Spinal cord (tissue), 10 donors: Measurements from ENCODE around the gene EPB41L5. TPM values are rescaled to one million over a fixed set of nuclear protein-coding genes. Genes with fewer than 3 reads are reported as not detected.
A peak's percentile ranks its signal among the peaks of the same experiment; 100 is the strongest.
"Not testable (repeated sequence)": the region's sequence is repeated elsewhere in the genome, so short reads cannot be mapped to it uniquely, and the experiment has no call there.

Source experiments
- DNase-seq, 6 donors: peaks; one replicate each; pipeline versions ENCODE4 v3.0.0 to v3.0.0-alpha.2; 2013 to 2015; ENCODE audit warnings: low spot score in 6 of 6, low read depth in 4 of 6
- H3K27ac ChIP-seq: one replicate; pipeline ENCODE4 v1.5.1; 2013; ENCODE audit warnings: low read depth, low read length, control low read depth
- H3K27me3 ChIP-seq: one replicate; pipeline ENCODE4 v1.6.1; 2013; ENCODE audit warnings: low read length; ENCODE audit not compliant: control insufficient read depth, insufficient read depth
- H3K36me3 ChIP-seq: one replicate; pipeline ENCODE4 v1.6.1; 2013; ENCODE audit warnings: low read length; ENCODE audit not compliant: control insufficient read depth, insufficient read depth
- H3K4me1 ChIP-seq: one replicate; pipeline ENCODE4 v1.6.1; 2013; ENCODE audit warnings: low read length; ENCODE audit not compliant: control insufficient read depth, insufficient read depth
- H3K4me3 ChIP-seq: one replicate; pipeline ENCODE4 v1.5.1; 2013; ENCODE audit warnings: low read depth, low read length, control low read depth
- H3K9me3 ChIP-seq: one replicate; pipeline ENCODE4 v1.6.1; 2013; ENCODE audit warnings: low read length; ENCODE audit not compliant: control insufficient read depth, insufficient read depth
- WGBS: methylation state at CpG from one replicate; pipeline ENCODE4 v1.1.5; 2013; ENCODE audit warnings: missing lambda C conversion rate; ENCODE audit not compliant: insufficient coverage; 5-methylcytosine and 5-hydroxymethylcytosine counted together
- polyA plus RNA-seq, 2 donors: library from polyadenylated mRNA; unstranded; fragments of 120-200 nt; gene quantifications; one replicate each; pipeline ENCODE4 v1.2.1, GENCODE V29; 2013; ENCODE audit not compliant: insufficient read length in 2 of 2
- total RNA-seq, 2 donors: library from RNA; depleted of rRNA in 1 of 2; stranded (reverse); fragments of 120-200 nt in 1 of 2; fragments of >200 nt in 1 of 2; gene quantifications; one replicate each; pipeline versions ENCODE4 v1.2.3 to v1.2.4, GENCODE V29; 2013 to 2014
- donor health status: healthy.

The EPB41L5 gene
- total and polyA plus RNA-seq, 4 donors = 26.0 to 42.4 (median 31.5) TPM

- no CpG with 5 or more reads among the region's 3 CpGs for WGBS
- Histone ChIP-seq H3K27ac (no peak overlapping the region), H3K4me3 (no peak overlapping the region)
Observed at GRCh38 chr2:120148669-120149068, 135.8 kb downstream of the EPB41L5 start.

GRCh38 chr2:120149406-120149805, 136.5 kb downstream of the EPB41L5 start:
- Histone ChIP-seq H3K27ac (no peak overlapping the region), H3K4me1 (no peaks in the 10 kb centered on the region), H3K4me3 (no peak overlapping the region), H3K36me3 (peaks cover 14% of the 10 kb centered on the region), H3K9me3 (peaks cover 6% of the 10 kb centered on the region), H3K27me3 (no peaks in the 10 kb centered on the region)
- DNase-seq = no peak
- no CpG with 5 or more reads among the region's 2 CpGs for WGBS

More at GRCh38 chr2:120148669-120149068, 135.8 kb downstream of the EPB41L5 start:
- DNase-seq = no peak
- H3K4me1 ChIP-seq = no peaks in the 10 kb centered on the region
- H3K27me3 ChIP-seq = no peaks in the 10 kb centered on the region
- H3K36me3 ChIP-seq = peaks cover 14% of the 10 kb centered on the region
- H3K9me3 ChIP-seq = peaks cover 6% of the 10 kb centered on the region

DNA sequence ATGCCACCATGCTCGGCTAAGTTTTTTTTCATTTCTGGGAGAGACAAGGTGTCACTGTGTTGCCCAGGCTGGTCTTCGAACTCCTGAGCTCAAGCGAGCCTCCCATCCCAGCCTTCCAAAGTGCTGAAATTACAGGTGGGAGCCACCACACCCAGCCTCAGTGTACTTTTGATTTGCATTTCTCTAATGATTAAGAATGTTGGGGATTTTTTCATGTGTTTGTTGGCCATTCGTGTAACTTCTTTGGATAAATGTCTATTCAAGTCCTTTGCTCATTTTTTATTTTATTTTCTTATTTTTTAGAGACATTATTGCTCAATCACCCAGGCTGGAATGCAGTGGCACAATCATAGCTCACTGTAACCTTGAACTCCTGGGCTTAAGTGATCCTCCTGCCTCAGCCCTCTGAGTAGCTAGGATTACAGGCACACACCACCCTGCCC, 137.2 kb downstream of the EPB41L5 start:
- H3K36me3 ChIP-seq = peaks cover 14% of the 10 kb centered on the region
- peaks cover 8% of the 10 kb centered on the region for H3K9me3 ChIP-seq
- DNase-seq = no peak
- H3K4me3 ChIP-seq = no peak overlapping the region
- H3K4me1 ChIP-seq = no peaks in the 10 kb centered on the region
- no peaks in the 10 kb centered on the region for H3K27me3 ChIP-seq
- WGBS = 100% methylated on average over 2 of the region's 4 CpGs
- no peak overlapping the region for H3K27ac ChIP-seq

GRCh38 chr2:120155308-120155707, 142.4 kb downstream of the EPB41L5 start:
- Histone ChIP-seq H3K27ac (no peak overlapping the region), H3K36me3 (peaks cover 14% of the 10 kb centered on the region), H3K27me3 (no peaks in the 10 kb centered on the region), H3K4me1 (no peaks in the 10 kb centered on the region), H3K4me3 (no peak overlapping the region), H3K9me3 (peaks cover 9% of the 10 kb centered on the region)
- WGBS = no CpG with 5 or more reads among the region's 3 CpGs
- DNase-seq = no peak

- peaks cover 14% of the 10 kb centered on the region for H3K36me3 ChIP-seq
- no CpG with 5 or more reads among the region's 2 CpGs for WGBS
- not testable (repeated sequence) for DNase-seq, H3K4me3 ChIP-seq, H3K27ac ChIP-seq, H3K4me1 ChIP-seq, H3K27me3 ChIP-seq, H3K9me3 ChIP-seq
Observed at GRCh38 chr2:120158658-120159057, 145.8 kb downstream of the EPB41L5 start.

DNA sequence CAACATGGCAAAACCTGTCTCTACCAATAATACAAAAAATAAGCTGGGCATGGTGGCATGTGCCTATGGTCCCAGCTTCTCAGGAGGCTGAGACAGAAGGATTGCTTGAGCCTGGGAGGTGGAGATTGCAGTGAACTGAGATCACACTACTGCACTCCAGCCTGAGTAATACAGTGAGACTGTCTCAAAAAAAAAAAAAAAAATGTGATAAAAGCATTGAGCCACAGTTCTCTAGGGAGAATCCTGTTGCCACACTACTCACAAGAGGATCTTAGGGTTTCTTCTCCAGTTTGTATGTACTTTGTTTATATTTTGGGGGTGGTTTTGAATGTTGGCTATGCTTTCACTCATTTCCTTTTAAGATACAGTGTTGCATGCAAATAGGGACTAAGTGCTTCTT, 148.3 kb downstream of the EPB41L5 start:
- no peak overlapping the region for H3K27ac ChIP-seq
- H3K9me3 ChIP-seq = no peaks in the 10 kb centered on the region
- H3K4me3 ChIP-seq = no peak overlapping the region
- H3K4me1 ChIP-seq = no peaks in the 10 kb centered on the region
- DNase-seq = no peak
- peaks cover 11% of the 10 kb centered on the region for H3K36me3 ChIP-seq
- H3K27me3 ChIP-seq = no peaks in the 10 kb centered on the region

DNA sequence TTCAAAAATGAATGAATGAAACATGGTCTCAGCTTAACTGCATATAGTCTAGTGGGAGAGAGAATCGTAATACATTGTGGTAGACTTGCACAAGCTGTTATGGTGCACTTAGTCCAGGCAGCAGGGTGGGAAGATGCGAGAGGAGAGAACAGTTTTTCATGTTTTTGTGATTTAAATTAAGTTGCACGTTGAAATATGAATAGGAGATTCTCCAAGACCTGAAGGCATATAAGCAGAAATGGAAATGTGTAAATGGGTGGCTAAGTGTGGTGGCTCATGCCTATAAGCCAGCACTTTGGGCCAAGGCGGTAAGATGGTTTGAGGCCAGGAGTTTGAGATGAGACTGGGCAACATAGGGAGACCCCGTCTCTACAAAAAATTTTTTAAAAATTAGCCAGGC, 149.8 kb downstream of the EPB41L5 start:
- peak in 1 of 6 donors; percentile 50 for DNase-seq
- 79% methylated on average over 4 of the region's 5 CpGs for WGBS
- no peaks in the 10 kb centered on the region for H3K9me3 ChIP-seq
- no peak overlapping the region for H3K4me3 ChIP-seq
- H3K36me3 ChIP-seq = peaks cover 8% of the 10 kb centered on the region
- H3K27me3 ChIP-seq = no peaks in the 10 kb centered on the region
- no peak overlapping the region for H3K27ac ChIP-seq
- H3K4me1 ChIP-seq = no peaks in the 10 kb centered on the region

DNA sequence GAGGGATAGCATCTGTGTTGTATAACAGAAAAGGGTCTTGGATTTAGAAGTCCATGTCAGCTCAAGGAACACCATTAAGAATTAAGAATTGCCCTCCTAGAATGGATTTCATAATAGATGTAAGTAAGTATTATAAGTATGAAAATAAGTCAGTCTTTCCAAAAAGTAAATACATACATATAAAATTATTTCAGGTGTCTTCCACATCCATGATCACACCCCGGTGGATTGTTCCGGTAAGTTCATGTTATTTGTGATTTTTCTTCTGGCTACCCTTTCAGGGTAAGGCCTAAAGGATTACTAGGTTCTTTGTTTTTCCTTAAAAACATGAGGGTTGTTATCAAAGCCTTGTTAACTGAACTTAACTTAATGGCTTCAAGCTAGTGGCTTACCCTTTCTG, 154.4 kb downstream of the EPB41L5 start:
- H3K27me3 ChIP-seq = no peaks in the 10 kb centered on the region
- H3K27ac ChIP-seq = no peak overlapping the region
- no CpG with 5 or more reads among the region's 2 CpGs for WGBS
- no peaks in the 10 kb centered on the region for H3K4me1 ChIP-seq
- peaks cover 4% of the 10 kb centered on the region for H3K36me3 ChIP-seq
- DNase-seq = no peak
- no peak overlapping the region for H3K4me3 ChIP-seq
- H3K9me3 ChIP-seq = peaks cover 4% of the 10 kb centered on the region

DNA sequence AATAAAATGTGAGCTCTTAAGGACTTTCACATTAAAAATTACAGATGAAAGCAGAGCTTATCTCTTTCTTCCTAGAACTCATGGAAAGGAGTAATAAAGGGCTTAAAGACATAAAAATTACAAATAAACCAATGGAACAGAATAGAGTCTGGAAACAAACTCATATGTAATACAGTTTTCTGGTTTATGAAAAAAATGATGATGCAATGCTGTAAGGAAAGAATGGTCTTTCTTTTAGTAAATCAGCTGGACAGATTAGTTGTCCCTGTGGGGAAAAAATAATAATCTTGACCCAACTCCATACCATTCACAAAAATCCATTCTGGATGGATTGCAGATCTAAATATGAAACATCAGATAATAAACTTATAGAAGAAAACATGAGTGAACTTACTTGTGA, 156.1 kb downstream of the EPB41L5 start:
- peaks cover 4% of the 10 kb centered on the region for H3K36me3 ChIP-seq
- no peaks in the 10 kb centered on the region for H3K4me1 ChIP-seq
- H3K4me3 ChIP-seq = no peak overlapping the region
- no peak for DNase-seq
- no peaks in the 10 kb centered on the region for H3K27me3 ChIP-seq
- H3K27ac ChIP-seq = no peak overlapping the region
- peaks cover 4% of the 10 kb centered on the region for H3K9me3 ChIP-seq

DNA sequence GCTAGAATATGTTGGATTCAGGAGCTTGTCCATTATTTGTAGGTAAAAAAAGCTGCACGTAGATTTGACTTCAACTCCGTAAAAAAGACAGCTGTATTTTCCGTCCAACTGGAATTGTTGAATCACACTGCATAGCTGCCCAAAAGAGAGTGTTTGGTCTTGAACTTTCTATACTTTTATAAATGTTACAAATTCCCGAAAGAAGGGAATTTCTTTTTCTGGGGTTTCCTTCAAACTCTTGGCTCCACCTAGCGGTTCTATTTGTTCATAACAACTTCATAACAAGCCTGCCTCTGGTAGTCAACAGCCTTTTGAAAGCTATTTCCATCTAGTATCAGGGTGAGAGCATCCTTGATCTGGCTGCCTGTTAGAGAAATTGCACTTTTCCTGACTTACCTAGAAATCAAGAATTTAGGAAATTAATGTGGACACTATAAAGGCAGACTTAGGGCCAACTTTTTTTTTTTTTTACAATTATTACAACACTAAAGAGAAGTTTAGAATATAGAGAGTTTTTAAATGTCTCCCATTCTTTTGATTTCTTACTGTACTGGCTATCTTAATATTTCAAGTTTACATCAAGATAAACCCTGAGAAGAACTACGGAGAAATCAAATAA, 162.2 kb downstream of the EPB41L5 start:
- H3K27ac ChIP-seq = no peak overlapping the region
- no peaks in the 10 kb centered on the region for H3K27me3 ChIP-seq
- H3K4me1 ChIP-seq = no peaks in the 10 kb centered on the region
- no CpG with 5 or more reads among the region's 6 CpGs for WGBS
- no peak overlapping the region for H3K4me3 ChIP-seq
- H3K9me3 ChIP-seq = no peaks in the 10 kb centered on the region
- H3K36me3 ChIP-seq = peaks cover 6% of the 10 kb centered on the region
- DNase-seq = peak; percentile 41 to 94 (median 64)
